Panc1 (cell line): Measurements from ENCODE around the gene FLRT1. TPM values are rescaled to one million over a fixed set of nuclear protein-coding genes. Genes with fewer than 3 reads are reported as not detected.
A peak's percentile ranks its signal among the peaks of the same experiment; 100 is the strongest.

Experiments
- ATAC-seq: fragments of 200-7000 bp; cut with Tn5 transposase; 2 replicates; pipeline ENCODE4 v1.9.1; 2020; ENCODE audit warnings: mild to moderate bottlenecking, moderate library complexity
- BruUV-seq: library from RNA; stranded (reverse); fragments of 400-500 nt; replicated peaks from 2 replicates; lab custom pipeline; 2021; lab: Mats Ljungman, UMichigan
- CTCF ChIA-PET: fragments of 300-600 bp; sonication (Branson Sonifier 250); formaldehyde crosslinking; loops from one replicate; lab custom pipeline; 2022; ENCODE audit warnings: antibody characterized with exemption; lab: Charles Lee
- POLR2A ChIA-PET: fragments of 300-600 bp; sonication (Branson Sonifier 250); formaldehyde crosslinking; loops from one replicate; lab custom pipeline; 2022; ENCODE audit warnings: antibody characterized with exemption; lab: Charles Lee
- DNase-seq: peaks from one replicate; pipeline ENCODE4 v3.0.0-alpha.2; 2010; ENCODE audit warnings: low read depth, low spot score
- H3K27ac ChIP-seq: 2 replicates; pipeline ENCODE4 v1.5.1; 2011; ENCODE audit warnings: mild to moderate bottlenecking, low read length, inconsistent platforms
- H3K27me3 ChIP-seq: fragments of 200-500 bp; sonication (Bioruptor generic); 2 replicates; pipeline ENCODE4 v1.6.0; 2014; ENCODE audit warnings: low read length, inconsistent platforms; ENCODE audit not compliant: control insufficient read depth, insufficient read depth
- H3K36me3 ChIP-seq: fragments of 200-500 bp; sonication (Bioruptor generic); 2 replicates; pipeline ENCODE4 v1.5.1; 2014; ENCODE audit warnings: inconsistent platforms, mild to moderate bottlenecking, low read length, moderate library complexity; ENCODE audit not compliant: control insufficient read depth, insufficient read depth
- H3K4me1 ChIP-seq: 2 replicates; pipeline ENCODE4 v1.5.1; 2011; ENCODE audit warnings: inconsistent platforms, mild to moderate bottlenecking, low read length, moderate library complexity; ENCODE audit not compliant: control insufficient read depth, insufficient read depth
- H3K4me3 ChIP-seq, 2 experiments: 2 replicates each; pipeline ENCODE4 v1.5.1; 2011 to 2012; ENCODE audit warnings: low read depth in 2 of 2, low read length in 2 of 2, mild to moderate bottlenecking in 2 of 2, inconsistent platforms in 1 of 2, moderate library complexity in 1 of 2
- H3K9me3 ChIP-seq: fragments of 200-500 bp; sonication (Bioruptor generic); 2 replicates; pipeline ENCODE4 v1.5.1; 2014; ENCODE audit warnings: low read depth, mild to moderate bottlenecking, inconsistent platforms, low read length, moderate library complexity; ENCODE audit not compliant: control insufficient read depth, insufficient read depth
- CTCF ChIP-seq: fragments of 450-650 bp; IDR thresholded peaks from 2 replicates; pipeline ENCODE4 v1.5.1; 2017; ENCODE audit warnings: mild to moderate bottlenecking
- POLR2AphosphoS5 ChIP-seq: IDR thresholded peaks from 2 replicates; pipeline ENCODE4 v1.6.1; 2012; ENCODE audit warnings: mild to moderate bottlenecking, low read depth, low read length, moderate library complexity
- SIN3A ChIP-seq: IDR thresholded peaks from 2 replicates; pipeline ENCODE4 v1.6.1; 2012; ENCODE audit warnings: low read depth, mild to moderate bottlenecking, low read length, moderate library complexity, borderline replicate concordance; ENCODE audit not compliant: insufficient read depth
- TCF7L2 ChIP-seq: IDR thresholded peaks from 2 replicates; pipeline ENCODE4 v1.6.1; 2011; ENCODE audit warnings: mild to moderate bottlenecking, low read depth, low read length, inconsistent platforms
- in situ Hi-C: cut with HindIII; loops from 2 replicates; pipeline ENCODE4 v1.10.0; 2016; ENCODE audit warnings: low sequenced_read_pairs, low pct_unique_long_range_greater_than_20kb
- intact Hi-C: fragments of 100-400 bp; cut with micrococcal nuclease; formaldehyde crosslinking; loops from one replicate; pipeline ENCODE4 v1.10.0; 2022; ENCODE audit not compliant: unreplicated experiment
- total RNA-seq: library from RNA; stranded (reverse); gene quantifications from one replicate; pipeline ENCODE4 v1.2.1, GENCODE V29; 2021; ENCODE audit not compliant: unreplicated experiment
- TF ChIP-seq, protein P1 (sequence below), 2 experiments: IDR thresholded peaks; 2 replicates each; pipeline ENCODE4 v1.6.1; 2011 to 2012; ENCODE audit warnings: low read depth in 2 of 2, control low read depth in 1 of 2, low read length in 1 of 2, mild to moderate bottlenecking in 1 of 2, moderate library complexity in 1 of 2; ENCODE audit not compliant: insufficient read depth in 1 of 2

Gene FLRT1
- total RNA-seq, 1 experiment from 2014 or later, result 0.51 TPM

- ATAC-seq (peak; percentile 56), DNase-seq (no peak)
- intact Hi-C loops, result no loop called here
- ChIA-PET CTCF (no interaction called here), POLR2A (interaction anchor here (0.6 to 0.8 kb wide), 2 partner anchors 8 to 28 kb away, joined by 3 read pairs; no protein-coding TSS in a partner anchor)
- H3K27me3 ChIP-seq, result no peaks in the 10 kb centered on the region
- no peaks in the 10 kb centered on the region for H3K36me3 ChIP-seq
- H3K4me3 ChIP-seq, result peak overlapping the region; percentile 19 to 46; a peak in 3 of 4 replicates
- in situ Hi-C loops, result loop anchor here (10.0 kb wide), 1 partner anchor 67 kb away; no protein-coding TSS in a partner anchor
- BruUV-seq, result no TSS peak
- no peak overlapping the region; the same call in 1 of the 2 replicates for H3K27ac ChIP-seq
- TF ChIP-seq CTCF (no peak), POLR2AphosphoS5 (peak; percentile 4; the same call in 1 of the 2 replicates)
- H3K9me3 ChIP-seq, result no peaks in the 10 kb centered on the region
- peaks cover 43% of the 10 kb centered on the region for H3K4me1 ChIP-seq
Observed at GRCh38 chr11:64007629-64008282, 28.0 kb upstream of the FLRT1 start.

DNA sequence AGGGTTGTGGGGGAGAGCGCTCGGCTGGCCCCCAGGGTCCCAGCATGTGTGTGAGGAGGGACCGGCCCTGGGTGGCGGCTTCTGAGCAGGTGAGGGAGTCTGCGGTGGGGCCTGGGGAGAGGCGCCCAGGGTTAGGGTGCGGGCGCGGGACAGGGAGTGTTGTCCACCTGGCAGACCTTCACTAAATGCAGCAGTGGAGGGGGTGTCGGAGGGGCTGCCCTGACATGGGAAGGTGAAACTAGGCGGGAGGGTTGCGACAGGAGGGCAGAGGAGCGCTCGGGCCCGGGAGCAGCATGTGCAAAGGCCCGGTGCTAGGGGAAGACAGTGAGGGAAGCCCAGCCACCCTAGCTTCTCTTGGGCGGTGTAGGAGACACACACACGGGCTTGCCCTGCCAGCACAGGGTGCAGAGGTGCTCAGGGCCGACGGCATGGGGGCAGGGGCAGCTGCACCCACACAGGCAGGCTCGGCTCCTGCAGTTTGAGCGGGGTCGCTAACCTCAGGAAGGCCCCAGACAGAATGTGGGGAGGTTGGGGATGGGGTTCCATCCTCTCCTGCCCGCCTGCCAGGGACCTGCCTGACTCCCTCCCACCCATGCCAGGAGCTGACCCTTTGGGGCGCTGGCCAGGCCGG, 27.3 kb upstream of the FLRT1 start:
- no peak overlapping the region; the same call in 1 of the 2 replicates for H3K27ac ChIP-seq
- TF ChIP-seq SIN3A (no peak), TCF7L2 (no peak), POLR2AphosphoS5 (no peak), CTCF (no peak)
- TF ChIP-seq, protein P1, sequence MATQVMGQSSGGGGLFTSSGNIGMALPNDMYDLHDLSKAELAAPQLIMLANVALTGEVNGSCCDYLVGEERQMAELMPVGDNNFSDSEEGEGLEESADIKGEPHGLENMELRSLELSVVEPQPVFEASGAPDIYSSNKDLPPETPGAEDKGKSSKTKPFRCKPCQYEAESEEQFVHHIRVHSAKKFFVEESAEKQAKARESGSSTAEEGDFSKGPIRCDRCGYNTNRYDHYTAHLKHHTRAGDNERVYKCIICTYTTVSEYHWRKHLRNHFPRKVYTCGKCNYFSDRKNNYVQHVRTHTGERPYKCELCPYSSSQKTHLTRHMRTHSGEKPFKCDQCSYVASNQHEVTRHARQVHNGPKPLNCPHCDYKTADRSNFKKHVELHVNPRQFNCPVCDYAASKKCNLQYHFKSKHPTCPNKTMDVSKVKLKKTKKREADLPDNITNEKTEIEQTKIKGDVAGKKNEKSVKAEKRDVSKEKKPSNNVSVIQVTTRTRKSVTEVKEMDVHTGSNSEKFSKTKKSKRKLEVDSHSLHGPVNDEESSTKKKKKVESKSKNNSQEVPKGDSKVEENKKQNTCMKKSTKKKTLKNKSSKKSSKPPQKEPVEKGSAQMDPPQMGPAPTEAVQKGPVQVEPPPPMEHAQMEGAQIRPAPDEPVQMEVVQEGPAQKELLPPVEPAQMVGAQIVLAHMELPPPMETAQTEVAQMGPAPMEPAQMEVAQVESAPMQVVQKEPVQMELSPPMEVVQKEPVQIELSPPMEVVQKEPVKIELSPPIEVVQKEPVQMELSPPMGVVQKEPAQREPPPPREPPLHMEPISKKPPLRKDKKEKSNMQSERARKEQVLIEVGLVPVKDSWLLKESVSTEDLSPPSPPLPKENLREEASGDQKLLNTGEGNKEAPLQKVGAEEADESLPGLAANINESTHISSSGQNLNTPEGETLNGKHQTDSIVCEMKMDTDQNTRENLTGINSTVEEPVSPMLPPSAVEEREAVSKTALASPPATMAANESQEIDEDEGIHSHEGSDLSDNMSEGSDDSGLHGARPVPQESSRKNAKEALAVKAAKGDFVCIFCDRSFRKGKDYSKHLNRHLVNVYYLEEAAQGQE (IDR thresholded peaks at IDR 0.05; ENCODE audit: insufficient read depth in 1 of 2, low read depth in 2 of 2, low read length in 1 of 2), result no peak
- intact Hi-C loops, result no loop called here
- no peak overlapping the region for H3K4me3 ChIP-seq
- ATAC-seq, result no peak
- H3K9me3 ChIP-seq, result no peaks in the 10 kb centered on the region
- H3K4me1 ChIP-seq, result peaks cover 42% of the 10 kb centered on the region
- in situ Hi-C loops, result loop anchor here (10.0 kb wide), 1 partner anchor 66 kb away; no protein-coding TSS in a partner anchor
- no peaks in the 10 kb centered on the region for H3K36me3 ChIP-seq
- CTCF ChIA-PET, result no interaction called here
- H3K27me3 ChIP-seq, result no peaks in the 10 kb centered on the region
- no TSS peak for BruUV-seq
- DNase-seq, result no peak
- POLR2A ChIA-PET, result no interaction called here
